HG03039 (cell line): ENCODE results near the gene NGDN.

ENCODE experiments used
- ATAC-seq: cut with Tn5 transposase; IDR thresholded peaks from one replicate; pipeline ENCODE4 v1.9.1; 2021; ENCODE audit warnings: mild to moderate bottlenecking, moderate library complexity; ENCODE audit not compliant: unreplicated experiment

The NGDN gene

DNA sequence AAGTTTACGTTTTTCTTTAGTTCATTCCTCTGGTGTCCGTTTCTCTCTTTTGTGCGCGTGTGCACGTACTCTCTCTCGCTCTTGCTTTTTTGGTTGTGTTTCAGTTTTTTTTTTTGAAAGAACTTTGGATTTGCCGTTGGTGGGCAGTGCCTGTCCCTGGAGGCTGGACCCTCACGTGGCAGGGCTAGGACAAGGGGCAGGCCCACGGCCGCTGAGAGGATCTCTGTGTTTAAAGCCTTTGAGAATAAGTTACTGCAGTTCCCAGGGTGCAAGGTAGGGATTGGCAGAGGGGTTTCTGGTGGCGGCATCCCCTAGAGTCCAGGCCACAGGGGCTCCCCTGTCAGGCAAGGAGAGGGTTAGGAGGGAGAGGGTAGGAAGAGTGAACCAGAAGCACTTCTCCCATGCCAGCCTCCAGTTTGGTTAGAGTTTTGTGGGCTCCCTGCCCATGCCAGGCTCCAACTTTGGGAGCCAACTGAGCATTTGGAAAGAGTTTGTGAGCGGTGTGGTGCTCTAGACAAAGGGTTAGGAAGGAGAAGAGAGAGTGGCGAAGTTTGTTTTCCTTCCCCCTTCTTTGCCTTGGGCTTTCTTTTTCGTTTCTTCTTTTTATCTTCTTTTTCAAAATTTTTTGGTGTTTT, 51.5 kb downstream of the NGDN start:
- no peak for ATAC-seq

DNA sequence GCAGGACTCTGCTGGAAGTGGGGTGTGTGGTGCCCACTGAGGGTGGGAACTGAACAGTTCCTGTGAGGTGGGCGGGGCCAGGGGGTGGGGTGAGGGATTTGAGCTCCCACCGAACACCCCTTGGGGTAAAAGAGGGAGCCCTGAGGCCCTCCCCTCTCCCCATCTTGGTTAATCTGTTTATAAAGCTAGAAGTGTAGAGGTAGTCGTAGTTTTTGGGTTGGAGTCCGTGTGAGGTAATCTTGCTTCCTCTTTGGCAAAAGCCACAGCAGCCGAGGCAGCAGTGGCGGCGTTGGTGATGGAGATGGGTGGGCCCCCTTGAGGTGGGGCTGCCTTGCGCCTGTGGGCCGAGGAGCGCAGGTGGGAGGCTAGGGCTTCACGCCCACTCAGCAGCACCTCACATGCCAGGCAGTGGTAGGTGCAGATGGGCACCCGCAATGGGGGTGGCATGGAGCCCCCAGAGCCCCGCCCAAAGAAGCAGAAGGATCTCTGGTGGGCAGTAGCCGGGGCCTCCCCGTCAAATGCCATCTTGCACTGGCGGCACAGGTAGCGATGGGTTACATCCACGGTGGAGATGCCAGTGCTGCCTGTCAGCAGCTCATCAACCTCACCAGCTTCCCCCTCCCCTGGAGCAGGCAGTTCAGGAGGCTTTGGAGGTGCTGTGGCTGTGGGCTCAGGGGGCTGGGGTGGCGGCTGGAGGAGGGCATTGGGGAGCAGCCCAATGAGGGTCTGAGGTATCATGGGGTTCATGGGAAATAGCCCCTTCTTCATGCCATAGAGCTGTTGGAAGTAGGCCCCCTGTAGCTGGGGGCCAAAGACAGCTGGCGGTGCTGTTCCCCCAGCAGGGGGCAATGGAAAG, 52.5 kb downstream of the NGDN start:
- no peak for ATAC-seq

DNA sequence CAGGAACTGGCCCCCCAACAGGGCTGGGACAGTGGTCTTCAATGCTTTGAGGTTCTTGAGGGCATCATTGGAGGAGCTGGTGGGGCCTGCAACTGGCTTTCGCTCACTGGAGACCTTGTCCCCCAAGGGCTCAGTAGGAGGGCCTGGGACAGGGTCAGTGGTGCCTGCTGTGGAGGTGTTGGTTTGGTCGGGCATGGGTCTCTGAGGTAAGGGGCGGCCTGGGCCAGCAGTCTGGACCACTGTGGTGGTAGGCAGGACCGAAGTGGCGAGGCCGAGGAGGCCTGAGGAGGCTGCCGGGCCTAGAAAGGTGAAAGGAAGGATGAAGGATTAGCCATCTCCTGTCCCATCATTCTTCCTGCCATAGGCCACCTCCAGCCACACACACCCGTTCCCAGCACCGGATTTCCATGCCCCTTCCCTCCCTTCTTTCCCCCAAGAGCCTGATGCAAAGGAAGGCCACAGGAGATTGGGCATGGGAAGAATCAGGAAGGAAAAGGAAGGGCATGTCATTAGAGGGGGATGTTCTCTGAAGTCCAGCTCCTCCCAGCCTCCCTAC, 53.2 kb downstream of the NGDN start:
- no peak for ATAC-seq

DNA sequence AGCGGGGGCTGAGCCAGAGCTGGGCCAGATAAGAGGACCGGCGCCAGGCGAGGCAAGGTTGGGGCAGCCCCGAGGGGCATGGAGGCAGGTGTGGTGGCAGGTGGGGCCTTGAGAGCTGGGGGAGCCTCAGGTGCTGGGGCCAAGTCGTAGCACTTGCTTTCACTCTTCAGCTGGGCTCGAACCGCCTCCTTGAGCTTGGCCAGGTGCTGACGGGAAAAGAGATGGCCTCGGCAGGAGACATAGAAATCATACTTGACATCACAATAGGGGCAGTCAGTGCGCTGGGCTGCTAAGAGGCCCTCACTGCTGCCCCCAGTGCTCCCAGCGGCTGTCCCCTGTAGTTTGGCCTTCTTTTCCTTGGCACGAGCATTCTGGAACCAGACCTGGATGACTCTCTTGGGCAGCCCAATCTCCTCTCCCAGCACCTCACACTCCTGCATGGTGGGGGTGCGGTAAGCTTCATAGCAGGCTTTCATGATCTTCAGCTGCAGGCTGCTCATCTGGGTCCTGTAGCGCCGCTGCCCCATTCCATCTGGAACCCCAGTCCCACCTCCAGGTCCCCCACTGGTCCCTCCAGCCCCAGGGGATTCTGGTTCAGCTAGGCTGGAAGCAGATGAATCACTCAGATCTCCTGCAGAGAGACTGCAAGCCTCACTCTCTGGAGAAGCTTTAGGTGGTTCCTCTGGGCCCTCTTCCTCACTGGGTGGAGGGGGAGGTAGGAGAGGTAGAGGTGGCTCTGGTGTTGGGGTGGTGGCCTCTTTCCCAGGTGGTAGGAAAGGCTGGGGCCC, 53.9 kb downstream of the NGDN start:
- no peak for ATAC-seq

DNA sequence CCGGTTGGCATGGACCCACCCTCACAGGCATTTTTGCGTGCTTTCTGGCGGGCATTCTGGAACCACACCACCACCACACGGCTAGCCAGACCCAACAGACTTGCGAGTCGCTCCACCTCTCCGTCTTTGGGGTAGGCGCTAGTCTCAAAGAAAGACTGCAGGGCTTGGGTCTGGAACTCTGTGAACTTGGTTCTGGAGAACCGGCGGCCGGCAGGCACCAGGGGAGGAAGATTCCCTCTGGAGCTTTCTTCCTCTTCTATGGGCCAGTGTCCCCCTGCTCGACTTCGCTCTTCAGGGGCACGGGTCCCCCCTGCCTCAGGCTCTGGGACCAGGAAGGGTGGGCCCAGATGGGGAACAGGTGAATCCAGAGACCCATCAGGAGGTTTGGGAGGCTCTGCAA, 55.5 kb downstream of the NGDN start:
- no peak for ATAC-seq

DNA sequence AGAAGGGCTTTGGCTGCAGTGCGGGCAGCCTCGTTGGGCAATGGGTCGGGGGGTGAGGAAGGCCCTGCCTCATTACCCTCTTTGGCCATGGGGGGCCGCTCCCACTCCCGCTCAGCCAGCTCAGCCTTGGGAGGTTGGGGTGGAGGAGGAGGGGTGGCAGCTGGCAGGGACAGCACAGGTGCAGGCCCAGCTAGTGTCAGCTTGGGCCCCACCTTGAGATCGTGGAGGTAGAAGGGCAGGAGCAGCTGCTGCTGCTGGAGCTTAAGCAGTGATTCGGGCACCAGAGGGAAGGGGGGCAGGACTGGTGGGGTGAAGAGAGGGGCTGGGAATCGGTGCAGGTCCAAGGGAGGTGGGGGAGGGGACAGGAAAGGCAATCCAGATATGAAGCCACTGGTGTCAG, 56.1 kb downstream of the NGDN start:
- no peak for ATAC-seq
